B cell (primary cell): Measurements from ENCODE around the gene PPEF1. TPM values are rescaled to one million over a fixed set of nuclear protein-coding genes. Genes with fewer than 3 reads are reported as not detected.

ENCODE experiments used
- ATAC-seq: fragments of 200-7000 bp; cut with Tn5 transposase; one replicate; pipeline ENCODE4 v1.10.0; 2021; ENCODE audit warnings: low read depth, mild to moderate bottlenecking, moderate number of reproducible peaks, moderate library complexity
- CTCF ChIA-PET: fragments of 350-600 bp; sonication (Branson Sonifier 250); formaldehyde crosslinking; loops from one replicate; lab custom pipeline; 2021; ENCODE audit warnings: antibody characterized with exemption, inconsistent platforms; lab: Charles Lee
- POLR2A ChIA-PET: fragments of 350-600 bp; sonication (Branson Sonifier 250); formaldehyde crosslinking; loops from one replicate; lab custom pipeline; 2021; ENCODE audit warnings: antibody characterized with exemption; lab: Charles Lee
- DNase-seq: peaks from one replicate; pipeline ENCODE4 v3.0.0; 2013
- H2AFZ ChIP-seq: 2 replicates; pipeline ENCODE4 v1.6.1; 2012; ENCODE audit warnings: mild to moderate bottlenecking, low read depth, low read length; ENCODE audit not compliant: insufficient read depth, poor library complexity, severe bottlenecking
- H3K27ac ChIP-seq, 2 donors: 1 replicate in 1 of 2; 2 replicates in 1 of 2; pipeline ENCODE4 v1.5.1; 2012 to 2013; ENCODE audit warnings: low read length in 2 of 2, mild to moderate bottlenecking in 2 of 2, moderate library complexity in 1 of 2
- H3K27me3 ChIP-seq, 4 experiments: fragments of 200-600 bp in 1 of 4; sonication (generic) in 1 of 4; replicated peaks in 1 of 4; 1 replicate in 2 of 4; 2 replicates in 2 of 4; pipeline versions ENCODE4 v1.6.1 to v1.7.0; 2013 to 2016; ENCODE audit warnings: low read length in 3 of 4, mild to moderate bottlenecking in 2 of 4, mixed read lengths in 1 of 4, moderate library complexity in 1 of 4; ENCODE audit not compliant: insufficient read depth in 4 of 4, control insufficient read depth in 3 of 4; ENCODE audit errors: control extremely low read depth in 1 of 4
- H3K36me3 ChIP-seq, 2 experiments: replicated peaks in 1 of 2; 1 replicate in 1 of 2; 2 replicates in 1 of 2; pipeline versions ENCODE4 v1.6.1 to v1.7.1; 2013; ENCODE audit warnings: low read length in 1 of 2; ENCODE audit not compliant: insufficient read depth in 2 of 2, control insufficient read depth in 1 of 2; ENCODE audit errors: control extremely low read depth in 1 of 2, extremely low read depth in 1 of 2
- H3K4me1 ChIP-seq, 2 donors: fragments of 200-600 bp in 1 of 2; sonication (generic) in 1 of 2; 1 replicate in 1 of 2; 2 replicates in 1 of 2; pipeline versions ENCODE4 v1.5.1 to v1.6.1; 2013 to 2017; ENCODE audit warnings: low read length in 2 of 2; ENCODE audit not compliant: control insufficient read depth in 2 of 2, insufficient read depth in 2 of 2
- H3K4me2 ChIP-seq: replicated peaks from 2 replicates; pipeline ENCODE3; 2012; ENCODE audit warnings: mild to moderate bottlenecking, low read depth, low read length; ENCODE audit not compliant: poor library complexity, severe bottlenecking
- H3K4me3 ChIP-seq, 5 experiments: fragments of 200-600 bp in 1 of 5; sonication (generic) in 1 of 5; 1 replicate in 3 of 5; 2 replicates in 2 of 5; pipeline versions ENCODE4 v1.5.1 to v1.7.0; 2011 to 2016; ENCODE audit warnings: low read length in 4 of 5, mild to moderate bottlenecking in 4 of 5, low read depth in 2 of 5, control low read depth in 1 of 5, moderate library complexity in 1 of 5; ENCODE audit not compliant: insufficient read depth in 1 of 5; ENCODE audit errors: control extremely low read depth in 1 of 5, extremely low read depth in 1 of 5
- H3K79me2 ChIP-seq: fragments of 200-600 bp; sonication (generic); one replicate; pipeline ENCODE4 v1.6.0; 2016; ENCODE audit warnings: low read length; ENCODE audit not compliant: control insufficient read depth, insufficient read depth
- H3K9ac ChIP-seq: fragments of 200-600 bp; sonication (generic); 2 replicates; pipeline ENCODE4 v1.6.1; 2017; ENCODE audit warnings: mild to moderate bottlenecking, low read length, moderate library complexity
- H3K9me3 ChIP-seq, 3 donors: one replicate each; pipeline versions ENCODE4 v1.6.1 to v1.7.1; 2013; ENCODE audit warnings: low read length in 2 of 3; ENCODE audit not compliant: control insufficient read depth in 2 of 3, insufficient read depth in 1 of 3; ENCODE audit errors: control extremely low read depth in 1 of 3
- H4K20me1 ChIP-seq: 2 replicates; pipeline ENCODE4 v1.6.0; 2012; ENCODE audit warnings: mild to moderate bottlenecking, low read length; ENCODE audit not compliant: insufficient read depth, control insufficient read depth, poor library complexity, severe bottlenecking
- H3K27ac Mint-ChIP-seq: one replicate; pipeline ENCODE4 v1.8.0; 2021; ENCODE audit warnings: mixed read lengths
- H3K27me3 Mint-ChIP-seq: one replicate; pipeline ENCODE4 v1.8.0; 2021; ENCODE audit warnings: mixed read lengths
- H3K4me1 Mint-ChIP-seq: one replicate; pipeline ENCODE4 v1.8.0; 2021; ENCODE audit warnings: mixed read lengths
- H3K4me3 Mint-ChIP-seq: one replicate; pipeline ENCODE4 v1.8.0; 2021; ENCODE audit warnings: mixed read lengths
- H3K9me3 Mint-ChIP-seq: one replicate; pipeline ENCODE4 v1.8.0; 2022; ENCODE audit warnings: mixed read lengths; ENCODE audit not compliant: insufficient read depth
- CTCF ChIP-seq: fragments of 200-600 bp; IDR thresholded peaks from one replicate; pipeline ENCODE4 v1.8.0; 2022; ENCODE audit warnings: antibody characterized with exemption, mild to moderate bottlenecking
- EZH2 ChIP-seq: IDR thresholded peaks from 2 replicates; pipeline ENCODE4 v1.6.1; 2012; ENCODE audit warnings: borderline replicate concordance, low read depth, mild to moderate bottlenecking, moderate library complexity, low read length; ENCODE audit not compliant: insufficient read depth, poor library complexity, severe bottlenecking
- WGBS: methylation state at CpG from one replicate; pipeline ENCODE4 v1.1.5; 2013; ENCODE audit warnings: missing lambda C conversion rate; ENCODE audit not compliant: insufficient coverage; 5-methylcytosine and 5-hydroxymethylcytosine counted together
- intact Hi-C: fragments of 100-400 bp; cut with micrococcal nuclease; formaldehyde crosslinking; loops from one replicate; pipeline ENCODE4 v1.10.0; 2022
- polyA plus RNA-seq: library from polyadenylated mRNA; depleted of rRNA; stranded (reverse); fragments of >200 nt; gene quantifications from 2 replicates; pipeline ENCODE4 v1.2.3, GENCODE V29; 2012
- total RNA-seq, 2 donors: library from RNA; stranded (reverse); fragments of 120-200 nt in 1 of 2; gene quantifications; 1 replicate in 1 of 2; 2 replicates in 1 of 2; pipeline versions ENCODE4 v1.2.3 to v1.2.4, GENCODE V29; 2013 to 2022

The PPEF1 gene
- total and polyA plus RNA-seq, 2 donors (not counting 1 experiment from before 2014, with no cell fraction given), result 0.22 to 0.52 TPM

DNA sequence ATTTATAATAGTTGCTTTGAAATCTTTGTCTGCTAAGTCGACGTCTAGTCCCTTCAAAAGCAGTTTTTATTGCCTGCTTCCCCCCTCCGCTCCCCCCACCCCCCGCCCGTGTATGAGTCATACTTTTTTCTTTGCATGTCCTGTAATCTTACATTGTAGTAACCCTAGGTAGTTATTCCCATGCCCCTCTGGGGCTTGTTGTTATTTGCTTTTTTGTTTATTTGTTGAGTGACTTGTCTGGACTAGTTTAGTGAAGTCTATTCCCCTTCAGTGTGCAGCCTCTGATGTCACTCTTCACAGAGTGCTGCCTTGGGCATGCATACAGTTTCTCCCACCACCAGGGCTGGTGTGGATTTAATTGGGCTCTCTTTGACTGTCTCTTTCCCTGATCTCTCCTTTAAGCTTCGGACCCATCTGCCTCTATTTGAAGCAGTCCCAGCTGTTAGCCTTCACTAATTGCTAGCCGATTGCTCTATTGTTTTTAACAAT, 86.2 kb downstream of the PPEF1 start:
- no peaks in the 10 kb centered on the region for H3K36me3 ChIP-seq

DNA sequence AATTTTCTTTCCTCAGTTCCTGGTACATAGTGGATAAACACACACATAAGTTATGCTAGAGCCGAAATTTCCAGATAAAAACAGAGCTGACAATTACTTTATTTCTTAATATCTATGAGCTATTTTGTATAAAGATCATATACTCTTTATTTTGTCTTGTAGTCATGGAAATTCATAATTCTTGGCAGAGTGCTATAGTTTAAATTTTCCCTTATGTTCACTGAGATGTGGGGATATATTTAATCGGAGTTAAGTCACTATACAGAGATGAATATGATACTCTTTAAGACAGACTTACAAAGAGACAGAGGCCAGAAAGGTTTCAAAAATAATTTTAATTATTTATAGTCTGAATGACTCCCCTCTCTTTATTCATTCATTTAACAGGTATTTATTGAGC, 89.7 kb downstream of the PPEF1 start:
- no peaks in the 10 kb centered on the region for H3K9me3 ChIP-seq
- no peak for ATAC-seq
- H2AFZ ChIP-seq, result no peak overlapping the region
- WGBS, result no CpG with 5 or more reads among the region's 2 CpGs
- H3K36me3 ChIP-seq, result no peaks in the 10 kb centered on the region
- H3K9ac ChIP-seq, result no peak overlapping the region
- H3K79me2 ChIP-seq, result no peaks in the 10 kb centered on the region
- Mint-ChIP-seq H3K27ac (no peak overlapping the region), H3K4me1 (no peaks in the 10 kb centered on the region), H3K27me3 (peaks cover 3% of the 10 kb centered on the region), H3K4me3 (no peak overlapping the region), H3K9me3 (no peaks in the 10 kb centered on the region)
- DNase-seq, result no peak
- H3K4me1 ChIP-seq, result no peaks in the 10 kb centered on the region
- intact Hi-C loops, result no loop called here
- no peaks in the 10 kb centered on the region for H3K27me3 ChIP-seq
- POLR2A ChIA-PET, result no interaction called here
- H3K4me2 ChIP-seq, result no peak overlapping the region
- CTCF ChIA-PET, result no interaction called here
- H4K20me1 ChIP-seq, result no peaks in the 10 kb centered on the region
- TF ChIP-seq CTCF, result no peak
- TF ChIP-seq EZH2, result no peak
- H3K27ac ChIP-seq, result no peak overlapping the region
- H3K4me3 ChIP-seq, result no peak overlapping the region

More for the DNA sequence above, 86.2 kb downstream of the PPEF1 start:
- H3K27me3 ChIP-seq, result no peaks in the 10 kb centered on the region
- no peak overlapping the region for H3K9ac ChIP-seq
- no peaks in the 10 kb centered on the region for H3K4me1 Mint-ChIP-seq
- H3K27ac Mint-ChIP-seq, result no peak overlapping the region
- no peaks in the 10 kb centered on the region for H3K9me3 Mint-ChIP-seq
- POLR2A ChIA-PET, result no interaction called here
- no peaks in the 10 kb centered on the region for H3K9me3 ChIP-seq
- DNase-seq, result no peak
- H3K79me2 ChIP-seq, result no peaks in the 10 kb centered on the region
- H3K27me3 Mint-ChIP-seq, result peaks cover 3% of the 10 kb centered on the region
- CTCF ChIA-PET, result no interaction called here
- H3K4me2 ChIP-seq, result no peak overlapping the region
- TF ChIP-seq CTCF (no peak), EZH2 (no peak)
- WGBS, result 92% methylated on average over 2 of the region's 7 CpGs
- ATAC-seq, result no peak
- no peak overlapping the region for H3K27ac ChIP-seq
- no peak overlapping the region for H3K4me3 ChIP-seq
- no peak overlapping the region for H2AFZ ChIP-seq
- H3K4me3 Mint-ChIP-seq, result no peak overlapping the region
- no peaks in the 10 kb centered on the region for H4K20me1 ChIP-seq
- intact Hi-C loops, result no loop called here
- no peaks in the 10 kb centered on the region for H3K4me1 ChIP-seq
